Activated B cell treated with CpG ODN at 0.5 μM for 24 hours (primary cell): ENCODE data around the gene CEP192. TPM values are rescaled to one million over a fixed set of nuclear protein-coding genes. Genes with fewer than 3 reads are reported as not detected.

Source experiments
- ATAC-seq: fragments of 200-7000 bp; cut with Tn5 transposase; one replicate; pipeline ENCODE4 v1.10.0; 2021; ENCODE audit warnings: low read depth, mild to moderate bottlenecking, moderate library complexity
- CTCF ChIA-PET: fragments of 350-600 bp; sonication (Branson Sonifier 250); formaldehyde crosslinking; loops from one replicate; lab custom pipeline; 2021; ENCODE audit warnings: antibody characterized with exemption; lab: Charles Lee
- POLR2A ChIA-PET: fragments of 350-600 bp; sonication (Branson Sonifier 250); formaldehyde crosslinking; loops from one replicate; lab custom pipeline; 2021; ENCODE audit warnings: antibody characterized with exemption; lab: Charles Lee
- DNase-seq: peaks from one replicate; pipeline ENCODE4 v3.0.0; 2022
- H3K27ac Mint-ChIP-seq: one replicate; pipeline ENCODE4 v1.8.0; 2020; ENCODE audit warnings: mixed read lengths
- H3K27me3 Mint-ChIP-seq: one replicate; pipeline ENCODE4 v1.8.0; 2021; ENCODE audit warnings: mixed read lengths
- H3K36me3 Mint-ChIP-seq: one replicate; pipeline ENCODE4 v1.8.0; 2021; ENCODE audit warnings: low read depth, mixed read lengths
- H3K4me1 Mint-ChIP-seq: one replicate; pipeline ENCODE4 v1.8.0; 2021; ENCODE audit warnings: mixed read lengths
- H3K4me3 Mint-ChIP-seq: one replicate; pipeline ENCODE4 v1.8.0; 2020; ENCODE audit warnings: mild to moderate bottlenecking, mixed read lengths
- H3K9me3 Mint-ChIP-seq: one replicate; pipeline ENCODE4 v1.8.0; 2020; ENCODE audit warnings: mixed read lengths
- CTCF ChIP-seq: fragments of 200-600 bp; IDR thresholded peaks from one replicate; pipeline ENCODE4 v1.8.0; 2022; ENCODE audit warnings: antibody characterized with exemption, mild to moderate bottlenecking
- intact Hi-C: fragments of 100-400 bp; cut with micrococcal nuclease; formaldehyde crosslinking; loops from one replicate; pipeline ENCODE4 v1.15.1; 2024
- total RNA-seq: library from RNA; stranded (reverse); gene quantifications from 2 replicates; pipeline ENCODE4 v1.2.3, GENCODE V29; 2022

The CEP192 gene
- total RNA-seq, 1 donor from 2014 or later, result 34.2 TPM

DNA sequence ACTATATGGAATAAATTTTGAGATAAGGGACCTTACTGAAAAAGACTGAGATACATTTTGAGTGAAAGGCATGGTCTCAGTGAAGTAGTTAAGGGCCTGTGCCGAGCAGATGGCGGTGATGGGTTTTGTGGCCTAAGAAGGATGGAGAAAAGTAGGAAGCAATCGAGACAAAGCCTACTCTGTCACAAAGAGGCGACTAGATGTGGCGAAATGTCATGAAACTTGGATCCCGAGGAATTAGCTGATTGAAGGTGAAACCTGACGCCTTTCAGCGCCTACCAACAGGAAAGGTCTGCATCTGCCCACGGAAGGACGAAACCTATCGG lies 558 bp upstream of the CEP192 start:
- ATAC-seq, result no peak
- Mint-ChIP-seq H3K27ac (peak overlapping the region; percentile 94), H3K27me3 (no peaks in the 10 kb centered on the region), H3K4me3 (peak overlapping the region; percentile 93), H3K9me3 (no peaks in the 10 kb centered on the region), H3K36me3 (peaks cover 18% of the 10 kb centered on the region), H3K4me1 (peaks cover 32% of the 10 kb centered on the region)
- no peak for DNase-seq
- CTCF ChIA-PET, result interaction anchor here (0.6 to 2.2 kb wide), 2 partner anchors 19 to 169 kb away, joined by 3 to 9 read pairs; no protein-coding TSS in a partner anchor
- POLR2A ChIA-PET, result interaction anchor here (0.6 to 2.9 kb wide), 21 partner anchors 13 to 1082 kb away, joined by 3 to 41 read pairs (median 4); partner anchors contain the start of genes AFG3L2, CEP76, FAM210A and PRELID3A
- intact Hi-C loops, result loop anchor here (2.0 to 5.0 kb wide), 7 partner anchors 62 to 1140 kb away; partner anchors contain the start of genes AFG3L2, CHMP1B, PTPN2 and TUBB6
- TF ChIP-seq CTCF, result no peak

GRCh38 chr18:12991821-12992179 lies 638 bp downstream of the CEP192 start:
- TF ChIP-seq CTCF, result no peak
- peak overlapping the region; percentile 94 for H3K27ac Mint-ChIP-seq
- ATAC-seq, result no peak
- no peaks in the 10 kb centered on the region for H3K9me3 Mint-ChIP-seq
- CTCF ChIA-PET, result interaction anchor here (2.2 kb wide), 1 partner anchor 168 kb away, joined by 9 read pairs; no protein-coding TSS in a partner anchor
- H3K27me3 Mint-ChIP-seq, result no peaks in the 10 kb centered on the region
- peak overlapping the region; percentile 93 for H3K4me3 Mint-ChIP-seq
- no peak for DNase-seq
- intact Hi-C loops, result loop anchor here (1.0 to 5.0 kb wide), 11 partner anchors 44 to 1141 kb away; partner anchors contain the start of genes AFG3L2, CEP76, CHMP1B and FAM210A
- POLR2A ChIA-PET, result interaction anchor here (0.7 to 2.9 kb wide), 13 partner anchors 19 to 735 kb away, joined by 3 to 41 read pairs (median 7); partner anchors contain the start of genes AFG3L2, CEP76, FAM210A and PSMG2
- peaks cover 32% of the 10 kb centered on the region for H3K4me1 Mint-ChIP-seq
- H3K36me3 Mint-ChIP-seq, result peaks cover 15% of the 10 kb centered on the region

DNA sequence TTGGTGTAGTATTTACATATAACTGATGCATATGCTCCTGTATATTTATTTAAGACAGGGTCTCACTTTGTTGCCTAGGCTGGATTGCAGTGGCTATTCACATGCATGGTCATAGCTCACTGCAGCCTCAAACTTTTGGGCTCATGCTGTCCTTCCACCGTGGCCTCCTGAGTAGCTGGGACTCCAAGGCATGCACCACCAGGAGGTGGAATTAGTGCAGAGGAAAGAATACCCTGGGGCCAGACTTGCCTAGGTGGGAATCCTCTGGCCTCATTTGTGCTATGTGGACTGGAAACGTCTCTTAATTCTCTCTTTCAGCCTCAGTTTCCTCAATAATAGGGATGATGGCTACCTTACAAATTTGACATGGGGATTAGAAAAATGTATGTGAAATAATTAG lies 2.3 kb downstream of the CEP192 start:
- CTCF ChIA-PET, result no interaction called here
- no peak overlapping the region for H3K27ac Mint-ChIP-seq
- POLR2A ChIA-PET, result no interaction called here

DNA sequence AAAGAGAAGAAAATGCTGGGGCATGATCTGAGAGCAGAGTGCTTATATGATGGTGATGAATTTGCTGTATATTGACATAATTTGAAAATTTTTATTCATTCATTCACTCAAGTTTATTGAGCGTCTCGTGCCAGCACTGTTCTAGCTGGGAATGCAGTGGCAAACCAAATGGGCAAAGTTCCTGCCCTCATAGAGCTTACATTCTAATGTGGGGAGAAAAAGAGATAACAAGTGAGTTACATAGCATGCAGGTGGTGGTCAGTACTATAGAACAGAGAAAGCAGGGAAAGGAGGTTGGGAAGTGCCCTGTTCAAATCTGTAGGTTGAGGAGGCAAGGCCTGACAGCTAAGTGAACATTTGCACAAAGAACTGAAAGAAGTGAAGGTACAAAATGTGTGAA lies 4.3 kb downstream of the CEP192 start:
- H3K9me3 Mint-ChIP-seq, result no peaks in the 10 kb centered on the region
- intact Hi-C loops, result no loop called here
- H3K4me1 Mint-ChIP-seq, result peaks cover 36% of the 10 kb centered on the region
- ChIA-PET CTCF (no interaction called here), POLR2A (no interaction called here)
- no peak for DNase-seq
- H3K27ac Mint-ChIP-seq, result no peak overlapping the region
- no peak overlapping the region for H3K4me3 Mint-ChIP-seq
- no peaks in the 10 kb centered on the region for H3K27me3 Mint-ChIP-seq
- no peak for TF ChIP-seq CTCF
- H3K36me3 Mint-ChIP-seq, result peaks cover 26% of the 10 kb centered on the region
- ATAC-seq, result no peak

More for the DNA sequence above, 2.3 kb downstream of the CEP192 start:
- ATAC-seq, result no peak
- Mint-ChIP-seq H3K9me3 (no peaks in the 10 kb centered on the region), H3K27me3 (no peaks in the 10 kb centered on the region), H3K4me1 (peaks cover 37% of the 10 kb centered on the region), H3K4me3 (no peak overlapping the region), H3K36me3 (peaks cover 15% of the 10 kb centered on the region)
- TF ChIP-seq CTCF, result no peak
- DNase-seq, result no peak
- intact Hi-C loops, result loop anchor here (5.0 kb wide), 1 partner anchor 74 kb away; no protein-coding TSS in a partner anchor

GRCh38 chr18:12995952-12996477 lies 4.9 kb downstream of the CEP192 start:
- no peak for ATAC-seq
- CTCF ChIA-PET, result no interaction called here

More at GRCh38 chr18:12995952-12996477, 4.9 kb downstream of the CEP192 start:
- DNase-seq, result no peak
- peaks cover 22% of the 10 kb centered on the region for H3K36me3 Mint-ChIP-seq
- H3K4me3 Mint-ChIP-seq, result no peak overlapping the region
- H3K4me1 Mint-ChIP-seq, result peaks cover 30% of the 10 kb centered on the region
- POLR2A ChIA-PET, result no interaction called here
- no peak overlapping the region for H3K27ac Mint-ChIP-seq
- no peak for TF ChIP-seq CTCF
- intact Hi-C loops, result no loop called here
- H3K27me3 Mint-ChIP-seq, result no peaks in the 10 kb centered on the region
- no peaks in the 10 kb centered on the region for H3K9me3 Mint-ChIP-seq
